ENCODE results near the gene KCNMA1. TPM values are rescaled to one million over a fixed set of nuclear protein-coding genes. Genes with fewer than 3 reads are reported as not detected.
A peak's percentile ranks its signal among the peaks of the same experiment; 100 is the strongest.

The KCNMA1 gene
- total RNA-seq, 4 donors from 2014 or later: 66.8 to 96.5 (median 78.9) TPM

DNA sequence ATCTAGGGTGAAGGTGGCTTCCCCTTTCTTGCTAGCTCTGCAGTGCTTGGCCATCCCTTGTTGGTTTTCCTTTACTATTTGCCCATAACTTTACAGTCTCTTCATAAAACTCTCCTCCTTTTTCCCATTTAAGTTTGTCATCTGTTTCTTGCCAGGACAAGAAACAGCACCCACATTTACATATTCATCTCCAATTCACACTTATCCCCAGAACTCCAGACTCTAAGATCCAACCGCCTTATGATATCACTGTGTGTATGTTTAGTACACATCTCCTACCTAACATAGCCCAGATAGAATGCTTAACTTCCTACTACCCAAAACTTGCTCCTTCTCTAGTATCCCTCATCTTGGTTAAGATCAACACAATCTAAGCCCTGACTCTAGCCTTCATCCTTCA lies 622.2 kb downstream of the KCNMA1 start:
- no peak overlapping the region for H3K4me3 ChIP-seq
- no peaks in the 10 kb centered on the region for H3K9me3 ChIP-seq
- no peaks in the 10 kb centered on the region for H3K36me3 ChIP-seq
- no peaks in the 10 kb centered on the region for H3K27me3 ChIP-seq
- intact Hi-C loops (cut with DNase I; ENCODE audit: low total_unique reads): loop anchor here (5.0 kb wide), 1 partner anchor 87 kb away; no protein-coding TSS in a partner anchor
- TF ChIP-seq POLR2A (IDR thresholded peaks at IDR 0.05): no peak
- TF ChIP-seq CTCF (IDR thresholded peaks at IDR 0.05 in 4 of 5, conservative IDR thresholded peaks at IDR 0.05 in 1 of 5): no peak
- peak overlapping the region in 1 of 4 donors; percentile 73 for H3K27ac ChIP-seq
- H3K4me1 ChIP-seq: peaks cover 23 to 26% of the 10 kb centered on the region in 2 donors
- ATAC-seq (no peak), DNase-seq (no peak)
- in situ Hi-C loops (cut with MboI; ENCODE audit: low sequenced_read_pairs in 4 of 4): no loop called here

DNA sequence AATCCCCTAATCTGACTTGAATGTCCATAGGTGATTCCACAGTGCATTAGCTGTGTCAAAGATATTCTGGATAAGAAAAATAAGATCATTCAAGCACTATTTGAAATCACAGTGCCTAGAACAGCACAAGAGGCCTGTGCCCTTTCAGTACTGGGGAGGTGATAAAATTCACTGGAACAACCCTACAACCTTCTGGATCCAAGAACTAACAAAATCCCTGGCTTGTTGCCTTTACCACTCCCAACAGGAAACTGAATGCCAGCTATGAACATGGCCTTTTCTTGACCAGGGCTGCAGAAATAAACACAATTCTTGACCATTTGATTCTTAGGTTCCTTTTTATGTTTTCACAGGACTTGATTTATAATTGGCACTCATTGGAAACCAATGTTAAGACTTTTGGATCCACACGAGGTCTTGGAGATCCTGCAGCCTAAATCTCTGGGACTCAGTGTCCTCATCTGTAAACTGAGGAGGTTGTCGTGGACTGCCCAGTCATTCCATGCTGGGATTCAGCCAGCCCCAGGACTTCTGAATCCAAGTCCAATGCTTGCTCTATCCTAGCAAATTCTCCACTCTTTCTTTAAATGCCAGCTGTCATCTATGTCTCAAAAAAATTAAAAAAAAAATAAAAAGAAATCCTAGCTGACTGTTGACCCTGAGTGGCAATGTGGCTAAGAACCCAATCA lies 624.7 kb downstream of the KCNMA1 start:
- H3K4me1 ChIP-seq: peaks cover 23% of the 10 kb centered on the region in 2 donors
- no peak overlapping the region for H3K4me3 ChIP-seq
- no peaks in the 10 kb centered on the region for H3K9me3 ChIP-seq
- in situ Hi-C loops (cut with MboI; ENCODE audit: low sequenced_read_pairs in 4 of 4): no loop called here
- H3K27ac ChIP-seq: peak overlapping the region; percentile 20 to 73 (median 66)
- H3K27me3 ChIP-seq: no peaks in the 10 kb centered on the region
- TF ChIP-seq CTCF (IDR thresholded peaks at IDR 0.05 in 4 of 5, conservative IDR thresholded peaks at IDR 0.05 in 1 of 5) (no peak), POLR2A (IDR thresholded peaks at IDR 0.05) (no peak)
- intact Hi-C loops (cut with DNase I; ENCODE audit: low total_unique reads): no loop called here
- DNase-seq (peak; percentile 60 to 76), ATAC-seq (peak; percentile 85 to 90)
- H3K36me3 ChIP-seq: no peaks in the 10 kb centered on the region

DNA sequence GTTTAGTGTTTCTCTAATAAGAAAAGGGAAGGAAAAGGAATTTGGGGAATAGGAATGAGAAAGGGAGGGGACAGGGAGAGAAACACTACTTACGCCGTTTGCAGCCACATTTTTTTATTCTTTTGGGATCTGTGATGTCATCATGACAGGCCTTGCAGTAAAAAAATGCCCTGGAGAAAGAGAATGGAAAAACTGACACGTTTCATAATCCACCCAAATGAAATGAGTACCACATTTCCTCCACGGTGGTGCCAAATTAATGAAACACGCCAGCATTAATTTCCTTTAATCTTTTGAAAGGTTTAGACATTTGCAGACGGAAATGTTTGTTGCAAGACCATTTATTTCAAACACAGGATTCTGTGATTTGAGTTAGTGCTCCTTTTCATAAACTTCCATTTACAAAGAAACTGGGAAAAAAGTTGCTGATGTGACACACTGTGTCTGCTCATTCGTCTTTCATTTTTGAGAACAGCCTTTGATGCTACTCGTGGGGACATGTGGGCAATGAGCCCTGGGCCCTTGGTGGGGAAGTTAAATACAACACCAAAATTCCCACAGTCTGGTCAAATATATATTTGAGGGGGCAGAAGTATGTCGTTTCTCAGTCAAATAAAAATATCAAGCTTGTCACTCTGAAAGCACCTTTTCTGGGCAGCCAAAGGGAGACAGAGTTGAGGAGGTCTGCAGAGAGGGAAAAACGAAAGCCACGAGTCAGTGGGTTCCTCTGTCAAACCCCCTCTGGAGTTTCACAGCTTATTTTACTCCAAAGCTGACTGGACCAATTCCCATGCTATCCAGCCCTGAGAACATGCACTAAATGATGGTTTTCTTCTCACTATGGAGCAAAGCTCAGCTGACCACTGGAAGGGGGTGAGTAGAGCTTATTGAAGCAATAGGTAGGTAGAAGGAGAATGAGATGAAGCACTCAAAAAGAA lies 625.5 kb downstream of the KCNMA1 start:
- Histone ChIP-seq H3K4me1 (peaks cover 23% of the 10 kb centered on the region in 2 donors), H3K9me3 (no peaks in the 10 kb centered on the region), H3K27me3 (no peaks in the 10 kb centered on the region), H3K27ac (peak overlapping the region; percentile 28 to 73 (median 57)), H3K36me3 (no peaks in the 10 kb centered on the region), H3K4me3 (no peak overlapping the region)
- TF ChIP-seq CTCF (IDR thresholded peaks at IDR 0.05 in 4 of 5, conservative IDR thresholded peaks at IDR 0.05 in 1 of 5): no peak
- peak in 1 of 2 donors; percentile 8 for TF ChIP-seq POLR2A (IDR thresholded peaks at IDR 0.05)
- peak in 1 of 2 donors; percentile 23 for ATAC-seq
- no peak for DNase-seq
- in situ Hi-C loops (cut with MboI; ENCODE audit: low sequenced_read_pairs in 4 of 4) (no loop called here), intact Hi-C loops (cut with DNase I; ENCODE audit: low total_unique reads) (no loop called here)

GRCh38 chr10:77010430-77010829 lies 627.2 kb downstream of the KCNMA1 start:
- no peaks in the 10 kb centered on the region for H3K27me3 ChIP-seq
- H3K9me3 ChIP-seq: no peaks in the 10 kb centered on the region
- no peak for TF ChIP-seq POLR2A (IDR thresholded peaks at IDR 0.05)
- TF ChIP-seq CTCF (IDR thresholded peaks at IDR 0.05 in 4 of 5, conservative IDR thresholded peaks at IDR 0.05 in 1 of 5): no peak
- DNase-seq: no peak
- H3K4me3 ChIP-seq: no peak overlapping the region
- peaks cover 23% of the 10 kb centered on the region in 2 donors for H3K4me1 ChIP-seq
- in situ Hi-C loops (cut with MboI; ENCODE audit: low sequenced_read_pairs in 4 of 4): no loop called here
- no peaks in the 10 kb centered on the region for H3K36me3 ChIP-seq
- peak overlapping the region in 1 of 4 donors; percentile 4 for H3K27ac ChIP-seq
- ATAC-seq: no peak
- intact Hi-C loops (cut with DNase I; ENCODE audit: low total_unique reads): no loop called here
